Measurements from ENCODE around the gene LY6G5C. TPM values are rescaled to one million over a fixed set of nuclear protein-coding genes. Genes with fewer than 3 reads are reported as not detected.

Gene LY6G5C
- total and polyA plus RNA-seq, 9 of the 15 experiments (the other 6 are each of a cell fraction or from before 2014, with no cell fraction given) = 0.10 to 0.67 (median 0.46) TPM; not detected in 4

GRCh38 chr6:31702819-31703716, 22.2 kb upstream of the LY6G5C start, which contains the start of gene ABHD16A (continued):
- peak; percentile 88 for TF ChIP-seq ZBTB12 (CRISPR knock-in tag; IDR thresholded peaks at IDR 0.05)
- peak; percentile 79; the same call in 1 of the 2 replicates for TF ChIP-seq ZBTB33 (CRISPR knock-in tag; IDR thresholded peaks at IDR 0.05)
- peak; percentile 49 to 78; a peak in 2 of 4 replicates for TF ChIP-seq RCOR1 (IDR thresholded peaks at IDR 0.05; ENCODE audit: borderline replicate concordance in 1 of 2, low read depth in 2 of 2, low read length in 2 of 2)
- peak; percentile 55; the same call in 1 of the 2 replicates for TF ChIP-seq CBX1 (IDR thresholded peaks at IDR 0.05; ENCODE audit: low read depth)
- peak; percentile 92; the same call in 1 of the 2 replicates for TF ChIP-seq PREB (CRISPR knock-in tag; IDR thresholded peaks at IDR 0.05)
- no peak for TF ChIP-seq ID3 (CRISPR knock-in tag; IDR thresholded peaks at IDR 0.05)
- peak; percentile 57 for TF ChIP-seq ID3 (tag; IDR thresholded peaks at IDR 0.05)
- TF ChIP-seq MITF (IDR thresholded peaks at IDR 0.05) = peak; percentile 7; the same call in 1 of the 2 replicates
- TF ChIP-seq SMAD1 (IDR thresholded peaks at IDR 0.05; ENCODE audit: low read depth, low read length, partially characterized antibody) = no peak
- TF ChIP-seq RBM22 (IDR thresholded peaks at IDR 0.05; ENCODE audit: low read depth, low read length, poor library complexity, severe bottlenecking) = no peak
- peak; percentile 71 for TF ChIP-seq MTA1 (IDR thresholded peaks at IDR 0.05; ENCODE audit: borderline replicate concordance)
- no peak for TF ChIP-seq SP2 (IDR thresholded peaks at IDR 0.05; ENCODE audit: extremely low read depth, low read depth, low read length, poor library complexity, severe bottlenecking)
- TF ChIP-seq MNT (conservative IDR thresholded peaks at IDR 0.05) = peak; percentile 76 to 91
- TF ChIP-seq TRIM25 (IDR thresholded peaks at IDR 0.05; ENCODE audit: borderline replicate concordance) = peak; percentile 77; the same call in 1 of the 2 replicates
- peak; percentile 100 for TF ChIP-seq CEBPB (tag; IDR thresholded peaks at IDR 0.05)
